Measurements from ENCODE around the gene HASPIN.

The HASPIN gene

GRCh38 chr17:3723556-3724377 lies at the start of gene HASPIN:
HASPIN (plus strand) TSS chr17:3723903; CDS start chr17:3723936, 33 bp downstream.
- peak; percentile 92 for DNase-seq (ENCODE audit: low spot score)

DNA sequence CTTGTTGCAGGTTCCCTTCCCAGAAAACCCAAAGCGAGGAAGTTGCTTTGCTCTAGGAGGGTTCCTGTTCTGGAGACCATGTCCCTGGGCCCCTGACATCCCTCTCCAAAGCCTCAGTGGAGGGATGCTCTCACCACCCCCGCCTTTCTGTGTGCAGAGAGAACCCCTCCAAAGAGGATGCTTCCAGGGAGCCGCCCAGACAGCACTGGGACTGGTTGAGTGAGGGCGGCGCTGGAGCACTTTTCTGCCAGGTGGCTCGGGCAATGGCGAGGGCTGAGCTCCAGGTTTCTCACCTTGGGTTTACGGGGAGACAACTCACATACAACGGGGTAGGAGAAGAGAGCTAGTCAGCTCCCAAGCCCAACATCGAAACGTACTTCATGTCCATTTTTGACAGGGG lies 47.8 kb upstream of the HASPIN start:
- no peak for DNase-seq (ENCODE audit: low spot score)

DNA sequence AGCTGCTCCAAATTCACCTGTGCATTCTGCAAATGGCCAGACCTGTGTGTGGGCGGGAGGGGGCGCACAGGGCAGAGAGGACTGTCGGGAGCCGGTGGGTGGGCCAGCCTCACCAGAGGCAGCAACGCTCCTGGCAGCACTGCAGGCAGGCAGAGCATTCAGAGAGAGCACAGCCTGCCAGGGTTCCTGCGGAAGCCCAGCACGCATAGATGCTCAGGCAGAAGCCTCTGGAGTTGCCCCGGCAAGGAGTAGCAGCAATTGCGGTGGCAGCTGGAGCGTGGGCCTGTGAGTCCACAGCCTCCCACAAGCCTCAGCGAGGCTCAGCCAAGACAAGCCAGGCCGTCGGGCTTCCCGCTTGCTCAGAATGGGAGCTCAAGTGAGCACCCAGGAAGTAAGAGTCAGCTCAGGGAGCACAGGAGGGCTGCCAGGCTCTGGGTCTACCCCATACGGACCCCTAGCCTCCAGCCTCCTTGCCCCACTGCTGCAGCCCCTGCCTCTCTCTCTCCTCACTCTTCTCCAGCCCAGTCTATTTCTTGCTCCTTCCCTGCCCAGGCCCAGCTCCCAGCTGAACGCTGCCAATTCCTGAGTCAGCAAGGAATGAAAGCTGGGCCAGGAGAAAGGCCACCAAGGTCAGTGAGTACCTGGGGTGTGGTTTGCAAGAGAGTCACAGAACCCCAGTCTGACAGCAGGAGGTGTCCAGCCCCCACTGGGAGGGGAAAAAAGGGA lies 45.4 kb upstream of the HASPIN start:
- DNase-seq (ENCODE audit: low spot score): no peak

GRCh38 chr17:3678821-3679530 lies 44.7 kb upstream of the HASPIN start:
- no peak for DNase-seq (ENCODE audit: low spot score)

DNA sequence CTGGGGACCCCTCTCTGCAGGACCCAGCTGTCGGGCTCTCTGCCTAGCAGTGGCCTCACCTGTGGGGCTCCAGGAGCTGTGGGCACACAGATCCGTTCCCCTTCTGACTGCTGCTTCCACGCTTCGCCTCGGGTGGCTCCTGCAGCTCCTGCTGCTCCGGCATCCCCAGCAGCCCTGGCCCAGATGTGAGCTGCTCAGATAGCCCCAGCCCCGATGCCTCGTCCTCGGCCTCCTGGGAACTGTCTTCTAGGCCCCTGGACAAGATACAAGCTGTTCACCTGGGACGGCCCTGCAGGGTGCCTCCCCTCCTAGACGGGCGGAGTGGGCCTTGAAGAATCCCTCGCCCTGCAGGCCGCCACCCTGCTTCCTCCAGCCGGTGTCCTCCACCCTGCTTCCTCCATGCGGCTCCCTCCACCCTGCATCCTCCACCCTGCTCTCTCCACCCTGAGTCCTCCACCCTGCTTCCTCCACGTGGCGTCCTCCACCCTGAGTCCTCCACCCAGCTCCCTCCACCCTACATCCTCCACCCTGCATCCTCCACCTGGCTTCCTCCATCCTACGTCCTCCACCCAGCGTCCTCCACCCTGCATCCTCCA lies 44.1 kb upstream of the HASPIN start:
- DNase-seq (ENCODE audit: low spot score): no peak

DNA sequence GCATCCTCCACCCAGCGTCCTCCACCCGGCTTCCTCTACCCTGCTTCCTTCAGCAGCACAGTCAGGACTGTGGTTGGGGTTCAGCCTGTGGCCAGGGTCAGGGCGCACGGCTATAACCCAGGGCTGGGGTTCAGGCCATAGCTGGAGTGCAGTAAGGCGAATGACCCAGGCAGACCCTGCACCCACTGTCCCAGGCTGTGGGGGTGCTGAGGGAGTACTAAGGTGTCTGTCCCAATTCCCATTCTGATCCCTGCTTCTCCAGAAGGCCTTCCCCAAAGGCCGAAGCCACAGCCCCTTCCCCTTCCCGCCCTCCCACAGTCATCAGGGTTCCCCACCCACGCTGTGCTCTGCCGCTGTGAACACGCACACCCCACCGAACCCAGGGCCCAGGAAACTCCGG lies 42.6 kb upstream of the HASPIN start:
- DNase-seq (ENCODE audit: low spot score): no peak

DNA sequence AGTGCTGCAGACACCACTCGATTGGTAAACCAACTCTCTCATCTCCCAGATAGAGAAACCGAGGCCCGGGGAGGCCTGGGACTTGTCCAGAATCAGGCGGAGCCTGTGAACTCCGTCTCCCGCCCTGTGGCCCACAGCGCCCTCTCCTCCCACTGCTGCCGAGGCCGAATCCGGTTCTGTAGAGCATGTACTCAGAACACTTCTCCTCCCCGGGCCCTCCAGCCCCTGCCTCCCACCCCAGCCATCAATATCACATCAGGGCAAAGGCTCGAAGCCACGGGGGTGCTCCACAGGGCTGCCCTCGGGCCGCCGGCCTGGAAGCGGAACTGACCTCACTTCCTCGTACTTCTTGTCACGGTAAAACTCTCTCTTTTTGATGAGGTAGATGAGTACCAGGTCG lies 42.1 kb upstream of the HASPIN start:
- no peak for DNase-seq (ENCODE audit: low spot score)

- no peak for DNase-seq (ENCODE audit: low spot score)
These were observed 41.7 kb upstream of the HASPIN start for GRCh38 chr17:3682033-3682432.

- peak; percentile 65 for DNase-seq (ENCODE audit: low spot score)
These were observed 40.6 kb upstream of the HASPIN start for GRCh38 chr17:3683054-3683511.

- no peak for DNase-seq (ENCODE audit: low spot score)
These were observed 38.5 kb upstream of the HASPIN start for GRCh38 chr17:3685174-3685573.

DNA sequence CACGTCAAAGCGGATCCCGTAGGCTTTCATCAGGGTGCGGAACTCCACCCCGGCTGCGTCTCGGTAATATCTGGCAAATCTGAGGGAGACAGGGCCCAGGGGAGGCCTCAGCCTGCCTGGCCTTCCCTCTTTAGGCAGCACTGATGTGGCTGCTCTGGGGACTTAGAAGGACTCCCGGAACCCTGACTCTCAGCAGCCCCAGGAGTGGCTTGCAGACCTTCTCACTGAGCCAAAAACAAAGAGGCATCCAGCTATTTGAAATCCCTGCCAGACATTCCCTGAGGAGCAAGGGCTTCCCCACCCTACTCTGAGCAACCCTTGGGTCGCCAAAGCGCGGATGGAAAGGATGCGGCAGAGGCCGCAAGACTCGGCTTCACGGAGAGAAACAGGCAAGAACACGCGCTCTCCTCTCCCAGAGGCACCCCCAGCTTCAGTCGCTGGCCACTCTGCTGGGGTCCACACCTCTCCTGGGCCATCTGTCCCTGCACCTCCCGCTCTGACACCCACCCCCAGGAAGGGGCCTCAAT lies 35.6 kb upstream of the HASPIN start:
- no peak for DNase-seq (ENCODE audit: low spot score)

DNA sequence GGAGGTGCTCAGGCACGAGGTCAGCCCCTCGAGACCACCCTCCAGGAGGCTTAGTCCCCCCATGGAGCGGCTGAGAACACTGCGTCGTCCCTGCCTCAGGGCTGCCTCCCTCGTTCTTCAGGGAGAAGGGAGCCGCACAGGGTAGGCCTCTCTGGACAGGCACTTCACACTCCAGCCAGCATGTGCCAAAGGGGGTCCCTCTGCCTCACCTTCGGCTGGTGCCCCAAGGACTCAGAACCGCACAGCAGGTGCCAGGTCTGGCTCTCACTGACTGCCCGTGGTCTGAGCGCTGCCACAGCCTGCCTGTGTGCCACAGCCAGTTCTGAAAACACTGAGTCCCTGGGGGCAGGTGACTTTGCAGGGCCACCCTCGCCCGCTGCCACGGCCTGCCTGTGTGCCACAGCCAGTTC lies 34.8 kb upstream of the HASPIN start:
- no peak for DNase-seq (ENCODE audit: low spot score)

DNA sequence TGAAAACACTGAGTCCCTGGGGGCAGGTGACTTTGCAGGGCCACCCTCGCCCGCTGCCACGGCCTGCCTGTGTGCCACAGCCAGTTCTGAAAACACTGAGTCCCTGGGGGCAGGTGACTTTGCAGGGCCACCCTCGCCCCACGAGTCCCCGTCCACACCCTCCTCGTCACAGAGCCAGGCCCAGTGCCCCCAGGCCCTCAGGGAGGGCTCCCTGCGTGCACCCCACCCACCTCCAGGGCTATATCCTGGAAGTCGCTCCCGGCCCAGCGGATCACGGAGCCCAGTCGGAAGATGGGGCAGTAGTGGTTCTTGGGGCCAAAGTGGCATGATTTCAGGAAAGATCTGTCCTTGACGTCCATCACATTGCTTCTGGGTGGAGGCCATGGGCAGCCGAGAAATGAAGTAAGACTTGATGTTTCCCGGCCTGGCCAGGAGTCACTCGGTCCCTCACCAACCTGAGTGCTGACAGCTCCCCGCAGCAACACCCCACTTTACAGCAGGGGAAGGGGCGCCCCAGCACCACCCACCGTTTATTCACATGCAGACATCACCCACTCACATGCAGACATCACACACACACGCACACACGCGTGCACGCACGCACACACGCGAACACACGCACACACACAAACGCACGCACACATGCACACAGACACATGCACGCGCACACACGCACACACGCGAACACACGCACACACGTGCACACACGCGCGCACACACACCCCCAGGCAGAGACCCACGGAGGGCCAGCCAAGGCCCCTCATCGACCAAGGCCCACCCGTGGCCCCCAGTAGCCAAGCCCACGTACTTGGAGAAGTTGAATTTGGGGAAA lies 34.2 kb upstream of the HASPIN start:
- DNase-seq (ENCODE audit: low spot score): no peak

GRCh38 chr17:3690094-3690715 lies 33.5 kb upstream of the HASPIN start:
- DNase-seq (ENCODE audit: low spot score): no peak

- DNase-seq (ENCODE audit: low spot score): no peak
These were observed 32.1 kb upstream of the HASPIN start for GRCh38 chr17:3691617-3692067.

DNA sequence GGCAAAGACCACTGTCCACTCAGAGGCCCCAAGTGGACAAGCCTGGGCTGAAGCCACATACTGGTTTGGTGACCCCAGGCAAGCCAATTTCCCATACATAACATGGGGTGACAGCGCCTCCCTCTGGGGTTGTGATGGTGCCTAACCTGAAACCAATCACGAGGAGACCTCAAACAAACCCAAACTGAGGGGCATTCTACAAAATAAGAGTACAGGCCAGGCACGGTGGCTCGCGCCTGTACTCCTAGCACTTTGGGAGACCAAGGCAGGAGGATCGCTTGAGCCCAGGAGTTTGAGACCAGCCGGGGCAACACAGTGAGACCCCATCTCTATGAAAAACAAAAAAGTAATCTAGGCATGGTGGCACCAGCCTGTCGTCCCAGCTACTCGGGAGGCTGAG lies 31.4 kb upstream of the HASPIN start:
- DNase-seq (ENCODE audit: low spot score): no peak

DNA sequence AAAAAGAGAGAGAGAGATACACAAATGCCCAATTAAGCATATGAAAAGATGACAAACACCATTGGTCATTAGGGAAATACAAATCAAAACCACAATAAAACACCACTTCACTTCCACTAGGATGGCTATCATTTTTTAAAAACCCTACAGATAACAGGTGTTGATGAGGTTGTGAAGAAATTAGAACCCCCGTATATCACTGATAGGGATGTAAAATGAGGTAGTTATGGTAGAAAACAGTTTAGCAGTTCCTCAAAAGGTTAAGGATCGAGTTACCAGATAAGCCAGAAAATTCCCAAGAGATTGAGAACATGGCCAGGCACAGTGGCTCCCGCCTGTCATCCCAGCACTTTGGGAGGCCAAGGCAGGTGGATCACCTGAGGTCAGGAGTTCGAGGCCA lies 30.6 kb upstream of the HASPIN start:
- DNase-seq (ENCODE audit: low spot score): no peak

- peak; percentile 37 for DNase-seq (ENCODE audit: low spot score)
These were observed 29.9 kb upstream of the HASPIN start for GRCh38 chr17:3693829-3694231.

DNA sequence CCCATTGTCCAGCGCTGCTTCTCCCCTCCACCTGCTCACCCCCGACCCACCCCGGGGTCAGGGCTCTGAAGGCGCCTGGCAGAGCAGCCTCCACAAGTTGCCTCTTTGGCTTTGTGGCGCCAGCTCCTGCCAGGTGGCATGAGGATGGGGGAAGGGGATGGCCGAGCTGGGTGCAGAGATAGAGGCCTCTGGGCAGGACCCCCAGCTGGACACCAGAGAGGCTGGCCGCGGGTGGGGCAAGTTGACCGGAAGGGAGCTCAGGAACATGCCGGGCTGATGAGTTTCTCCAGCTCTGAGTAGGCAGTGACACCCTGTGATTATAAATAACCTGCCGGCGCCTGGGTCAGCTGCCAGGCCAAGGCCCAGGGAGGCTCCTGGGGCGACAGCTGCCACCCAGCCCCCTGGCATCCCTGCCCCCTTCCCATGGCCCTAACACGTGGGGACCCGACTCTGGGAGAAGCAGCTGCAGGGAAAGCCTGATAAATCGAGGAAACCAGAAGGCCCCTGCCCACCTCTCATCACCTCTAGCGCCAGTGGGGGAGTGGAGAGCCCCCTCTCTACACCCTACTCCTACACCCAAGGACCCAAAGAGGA lies 28.5 kb upstream of the HASPIN start:
- DNase-seq (ENCODE audit: low spot score): no peak

DNA sequence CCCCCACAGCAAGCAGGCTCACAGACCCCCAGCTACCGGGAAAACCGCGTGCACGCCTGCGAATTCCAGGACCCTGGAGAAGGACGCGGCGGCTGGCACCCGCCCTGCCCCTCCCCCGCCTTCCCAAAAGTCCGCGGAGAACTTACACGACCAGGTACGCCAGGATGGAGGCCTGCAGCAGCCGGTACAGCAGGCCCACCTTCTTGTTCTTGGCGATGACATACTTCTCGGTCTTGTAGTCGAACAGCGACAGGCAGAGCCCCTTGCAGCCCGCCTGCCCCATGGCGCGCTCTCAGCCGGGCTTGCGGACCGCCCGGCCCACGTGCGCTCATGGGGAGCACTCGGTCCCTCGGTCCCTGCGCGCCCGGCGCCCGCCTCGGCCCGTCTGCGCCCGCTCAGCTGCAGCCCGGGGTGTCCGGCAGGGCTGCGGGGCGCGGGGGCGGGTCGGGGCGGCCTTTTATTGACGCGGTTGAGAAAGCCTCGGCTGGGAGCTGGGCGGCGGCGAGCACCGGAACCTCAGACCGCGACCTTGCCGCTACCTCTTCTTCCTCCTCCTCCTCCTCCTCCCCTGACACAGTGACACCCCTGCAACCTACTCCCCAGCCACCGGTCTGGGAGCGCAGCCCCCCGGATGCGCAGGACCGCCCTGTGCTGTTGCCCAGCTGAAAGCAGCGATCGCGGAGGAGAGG lies 27.8 kb upstream of the HASPIN start, which contains the start of gene P2RX5:
Gene P2RX5, minus strand, starts transcription at position 433 of the 689 bp plus-strand sequence. Its CDS starts 150 bp downstream, at position 283.
- DNase-seq (ENCODE audit: low spot score): peak; percentile 36
